HEK293 (cell line): Measurements from ENCODE around the gene IFIT2.
"Not testable (repeated sequence)": the region's sequence is repeated elsewhere in the genome, so short reads cannot be mapped to it uniquely, and the experiment has no call there.

Source experiments
- CTCF ChIP-seq: fragments of 450-650 bp; formaldehyde crosslinking; IDR thresholded peaks from 2 replicates; pipeline ENCODE4 v1.5.1; 2016; ENCODE audit warnings: missing biosample characterization, missing genetic modification characterization
- TCF7L2 ChIP-seq: IDR thresholded peaks from 2 replicates; pipeline ENCODE4 v1.6.1; 2011; ENCODE audit warnings: low read depth, mild to moderate bottlenecking, inconsistent platforms, low read length, moderate library complexity, borderline replicate concordance
- ZFP41 ChIP-seq: fragments of 450-650 bp; formaldehyde crosslinking; IDR thresholded peaks from 2 replicates; pipeline ENCODE4 v1.5.1; 2016; ENCODE audit warnings: missing biosample characterization, missing genetic modification characterization, borderline replicate concordance
- ZNF133 ChIP-seq: fragments of 450-650 bp; formaldehyde crosslinking; IDR thresholded peaks from 2 replicates; pipeline ENCODE4 v1.5.1; 2016; ENCODE audit warnings: missing biosample characterization, missing genetic modification characterization
- ZNF24 ChIP-seq: fragments of 450-650 bp; formaldehyde crosslinking; IDR thresholded peaks from 2 replicates; pipeline ENCODE4 v1.5.1; 2016; ENCODE audit warnings: missing biosample characterization, missing genetic modification characterization
- ZNF639 ChIP-seq: fragments of 450-650 bp; formaldehyde crosslinking; IDR thresholded peaks from 2 replicates; pipeline ENCODE4 v1.5.1; 2016; ENCODE audit warnings: missing biosample characterization, missing genetic modification characterization
- ZSCAN5A ChIP-seq: fragments of 450-650 bp; formaldehyde crosslinking; IDR thresholded peaks from 2 replicates; pipeline ENCODE4 v1.5.1; 2016; ENCODE audit warnings: missing biosample characterization, missing genetic modification characterization

GRCh38 chr10:89331487-89332122 lies 29.8 kb downstream of the IFIT2 start:
- TF ChIP-seq TCF7L2; ZFP41 (tag by site-specific recombination); ZNF24 (tag by site-specific recombination); ZNF639 (tag by site-specific recombination); CTCF (tag by site-specific recombination); ZSCAN5A (tag by site-specific recombination); ZNF133 (tag by site-specific recombination): not testable (repeated sequence)
